OCI-LY7 (cell line): ENCODE measurements around the gene TGFBR3.

ENCODE experiments used
- CTCF ChIP-seq: fragments of 200-600 bp; sonication (generic); conservative IDR thresholded peaks from 2 replicates; pipeline ENCODE4 v1.5.1; 2014; ENCODE audit warnings: mild to moderate bottlenecking, antibody characterized with exemption, low read length, moderate library complexity, mixed read lengths
- EZH2phosphoT487 ChIP-seq: fragments of 200-600 bp; sonication (generic); IDR thresholded peaks from 2 replicates; pipeline ENCODE4 v1.6.1; 2018; ENCODE audit warnings: low read depth, borderline replicate concordance, mild to moderate bottlenecking, mixed run types, antibody characterized with exemption, low read length, moderate library complexity, mixed read lengths

DNA sequence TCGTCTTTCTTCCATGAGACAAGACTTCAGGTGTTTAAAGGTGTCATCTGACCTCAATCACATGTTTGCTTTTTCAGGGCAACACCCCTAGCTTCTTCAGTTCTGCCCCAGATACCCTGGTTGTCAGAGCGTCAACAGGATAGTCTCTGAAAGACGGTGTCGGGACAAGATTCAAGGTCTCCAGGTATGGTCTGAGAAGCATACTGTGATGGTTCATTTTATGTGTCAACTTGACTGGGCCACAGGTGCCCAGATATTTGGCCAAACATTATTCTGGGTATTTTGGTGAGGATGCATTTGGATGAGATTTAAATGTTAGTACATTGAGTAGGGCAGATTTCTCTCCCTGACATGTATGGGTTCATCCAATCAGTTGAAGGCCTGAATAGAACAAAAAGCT lies 148.3 kb downstream of the TGFBR3 start:
- TF ChIP-seq CTCF, result no peak
- no peak for TF ChIP-seq EZH2phosphoT487
